Measurements from ENCODE around the gene SMIM9.

Gene SMIM9

GRCh38 chrX:154812341-154813101, 21.9 kb downstream of the SMIM9 start:
- no peaks in the 10 kb centered on the region for H3K36me3 ChIP-seq (ENCODE audit: control insufficient read depth, insufficient read depth, low read length)
- H3K9ac ChIP-seq (ENCODE audit: low read depth, low read length), result no peak overlapping the region
- no peaks in the 10 kb centered on the region for H3K4me1 ChIP-seq (ENCODE audit: control insufficient read depth, insufficient read depth, low read length)
- H3K4me3 ChIP-seq (ENCODE audit: low read depth, low read length), result no peak overlapping the region
- no peaks in the 10 kb centered on the region for H3K27me3 ChIP-seq (ENCODE audit: control insufficient read depth, insufficient read depth, low read length)
- peaks cover 4% of the 10 kb centered on the region for H3K9me3 ChIP-seq (ENCODE audit: control insufficient read depth, insufficient read depth, low read length)

GRCh38 chrX:154809939-154810665, 24.4 kb downstream of the SMIM9 start:
- no peak overlapping the region for H3K4me3 ChIP-seq (ENCODE audit: low read depth, low read length)
- H3K9ac ChIP-seq (ENCODE audit: low read depth, low read length), result no peak overlapping the region
- H3K36me3 ChIP-seq (ENCODE audit: control insufficient read depth, insufficient read depth, low read length), result no peaks in the 10 kb centered on the region
- H3K9me3 ChIP-seq (ENCODE audit: control insufficient read depth, insufficient read depth, low read length), result peaks cover 4% of the 10 kb centered on the region
- H3K4me1 ChIP-seq (ENCODE audit: control insufficient read depth, insufficient read depth, low read length), result no peaks in the 10 kb centered on the region
- peaks cover 6% of the 10 kb centered on the region for H3K27me3 ChIP-seq (ENCODE audit: control insufficient read depth, insufficient read depth, low read length)

GRCh38 chrX:154806837-154807501, 27.5 kb downstream of the SMIM9 start:
- Histone ChIP-seq H3K27me3 (ENCODE audit: control insufficient read depth, insufficient read depth, low read length) (peaks cover 19% of the 10 kb centered on the region), H3K36me3 (ENCODE audit: control insufficient read depth, insufficient read depth, low read length) (no peaks in the 10 kb centered on the region), H3K4me3 (ENCODE audit: low read depth, low read length) (no peak overlapping the region), H3K9me3 (ENCODE audit: control insufficient read depth, insufficient read depth, low read length) (peaks cover 4% of the 10 kb centered on the region), H3K4me1 (ENCODE audit: control insufficient read depth, insufficient read depth, low read length) (no peaks in the 10 kb centered on the region), H3K9ac (ENCODE audit: low read depth, low read length) (no peak overlapping the region)

GRCh38 chrX:154805696-154806091, 28.8 kb downstream of the SMIM9 start:
- no peak overlapping the region for H3K9ac ChIP-seq (ENCODE audit: low read depth, low read length)
- no peaks in the 10 kb centered on the region for H3K4me1 ChIP-seq (ENCODE audit: control insufficient read depth, insufficient read depth, low read length)
- no peaks in the 10 kb centered on the region for H3K36me3 ChIP-seq (ENCODE audit: control insufficient read depth, insufficient read depth, low read length)
- H3K9me3 ChIP-seq (ENCODE audit: control insufficient read depth, insufficient read depth, low read length), result peaks cover 4% of the 10 kb centered on the region
- H3K4me3 ChIP-seq (ENCODE audit: low read depth, low read length), result peak overlapping the region; percentile 62
- H3K27me3 ChIP-seq (ENCODE audit: control insufficient read depth, insufficient read depth, low read length), result peaks cover 22% of the 10 kb centered on the region

- Histone ChIP-seq H3K4me3 (ENCODE audit: low read depth, low read length) (peak within 1 kb of the TSS; percentile 62), H3K36me3 (ENCODE audit: control insufficient read depth, insufficient read depth, low read length) (no peaks in the 10 kb centered on the region), H3K4me1 (ENCODE audit: control insufficient read depth, insufficient read depth, low read length) (no peaks in the 10 kb centered on the region), H3K9me3 (ENCODE audit: control insufficient read depth, insufficient read depth, low read length) (peaks cover 4% of the 10 kb centered on the region), H3K27me3 (ENCODE audit: control insufficient read depth, insufficient read depth, low read length) (peaks cover 25% of the 10 kb centered on the region), H3K9ac (ENCODE audit: low read depth, low read length) (no peak within 1 kb of the TSS)
Observed at GRCh38 chrX:154804957-154805695, 29.3 kb downstream of the SMIM9 start, which contains the start of gene MPP1. Gene MPP1, minus strand, starts transcription at chrX:154805485. Its CDS starts 112 bp downstream, at chrX:154805373.

- H3K36me3 ChIP-seq (ENCODE audit: control insufficient read depth, insufficient read depth, low read length), result no peaks in the 10 kb centered on the region
- peak overlapping the region; percentile 62 for H3K4me3 ChIP-seq (ENCODE audit: low read depth, low read length)
- H3K9ac ChIP-seq (ENCODE audit: low read depth, low read length), result no peak overlapping the region
- peaks cover 1% of the 10 kb centered on the region for H3K4me1 ChIP-seq (ENCODE audit: control insufficient read depth, insufficient read depth, low read length)
- H3K9me3 ChIP-seq (ENCODE audit: control insufficient read depth, insufficient read depth, low read length), result peaks cover 4% of the 10 kb centered on the region
- peaks cover 25% of the 10 kb centered on the region for H3K27me3 ChIP-seq (ENCODE audit: control insufficient read depth, insufficient read depth, low read length)
Observed at GRCh38 chrX:154804261-154804956, 30.1 kb downstream of the SMIM9 start.

- no peaks in the 10 kb centered on the region for H3K9me3 ChIP-seq (ENCODE audit: control insufficient read depth, insufficient read depth, low read length)
- H3K4me3 ChIP-seq (ENCODE audit: low read depth, low read length), result no peak overlapping the region
- no peaks in the 10 kb centered on the region for H3K36me3 ChIP-seq (ENCODE audit: control insufficient read depth, insufficient read depth, low read length)
- H3K27me3 ChIP-seq (ENCODE audit: control insufficient read depth, insufficient read depth, low read length), result peaks cover 25% of the 10 kb centered on the region
- H3K9ac ChIP-seq (ENCODE audit: low read depth, low read length), result no peak overlapping the region
- peaks cover 4% of the 10 kb centered on the region for H3K4me1 ChIP-seq (ENCODE audit: control insufficient read depth, insufficient read depth, low read length)
Observed at GRCh38 chrX:154802947-154803346, 31.5 kb downstream of the SMIM9 start.

GRCh38 chrX:154800478-154801210, 33.8 kb downstream of the SMIM9 start:
- Histone ChIP-seq H3K9ac (ENCODE audit: low read depth, low read length) (no peak overlapping the region), H3K9me3 (ENCODE audit: control insufficient read depth, insufficient read depth, low read length) (no peaks in the 10 kb centered on the region), H3K27me3 (ENCODE audit: control insufficient read depth, insufficient read depth, low read length) (peaks cover 19% of the 10 kb centered on the region), H3K4me1 (ENCODE audit: control insufficient read depth, insufficient read depth, low read length) (peaks cover 4% of the 10 kb centered on the region), H3K36me3 (ENCODE audit: control insufficient read depth, insufficient read depth, low read length) (no peaks in the 10 kb centered on the region), H3K4me3 (ENCODE audit: low read depth, low read length) (no peak overlapping the region)

- peaks cover 4% of the 10 kb centered on the region for H3K4me1 ChIP-seq (ENCODE audit: control insufficient read depth, insufficient read depth, low read length)
- H3K4me3 ChIP-seq (ENCODE audit: low read depth, low read length), result no peak overlapping the region
- H3K27me3 ChIP-seq (ENCODE audit: control insufficient read depth, insufficient read depth, low read length), result peaks cover 19% of the 10 kb centered on the region
- H3K9me3 ChIP-seq (ENCODE audit: control insufficient read depth, insufficient read depth, low read length), result no peaks in the 10 kb centered on the region
- H3K9ac ChIP-seq (ENCODE audit: low read depth, low read length), result no peak overlapping the region
- no peaks in the 10 kb centered on the region for H3K36me3 ChIP-seq (ENCODE audit: control insufficient read depth, insufficient read depth, low read length)
Observed at GRCh38 chrX:154799556-154800348, 34.7 kb downstream of the SMIM9 start.

- H3K27me3 ChIP-seq (ENCODE audit: control insufficient read depth, insufficient read depth, low read length), result peaks cover 6% of the 10 kb centered on the region
- H3K9me3 ChIP-seq (ENCODE audit: control insufficient read depth, insufficient read depth, low read length), result no peaks in the 10 kb centered on the region
- H3K9ac ChIP-seq (ENCODE audit: low read depth, low read length), result no peak overlapping the region
- no peaks in the 10 kb centered on the region for H3K36me3 ChIP-seq (ENCODE audit: control insufficient read depth, insufficient read depth, low read length)
- H3K4me1 ChIP-seq (ENCODE audit: control insufficient read depth, insufficient read depth, low read length), result peaks cover 4% of the 10 kb centered on the region
- no peak overlapping the region for H3K4me3 ChIP-seq (ENCODE audit: low read depth, low read length)
Observed at GRCh38 chrX:154797006-154797405, 37.5 kb downstream of the SMIM9 start.

Data from iPS-15b (cell line).